GM19324 (cell line): ENCODE measurements around the gene SOX14.

Experiments
- ATAC-seq: cut with Tn5 transposase; IDR thresholded peaks from one replicate; pipeline ENCODE4 v1.9.1; 2021; ENCODE audit warnings: mild to moderate bottlenecking, moderate library complexity; ENCODE audit not compliant: unreplicated experiment, low FRiP score

The SOX14 gene

DNA sequence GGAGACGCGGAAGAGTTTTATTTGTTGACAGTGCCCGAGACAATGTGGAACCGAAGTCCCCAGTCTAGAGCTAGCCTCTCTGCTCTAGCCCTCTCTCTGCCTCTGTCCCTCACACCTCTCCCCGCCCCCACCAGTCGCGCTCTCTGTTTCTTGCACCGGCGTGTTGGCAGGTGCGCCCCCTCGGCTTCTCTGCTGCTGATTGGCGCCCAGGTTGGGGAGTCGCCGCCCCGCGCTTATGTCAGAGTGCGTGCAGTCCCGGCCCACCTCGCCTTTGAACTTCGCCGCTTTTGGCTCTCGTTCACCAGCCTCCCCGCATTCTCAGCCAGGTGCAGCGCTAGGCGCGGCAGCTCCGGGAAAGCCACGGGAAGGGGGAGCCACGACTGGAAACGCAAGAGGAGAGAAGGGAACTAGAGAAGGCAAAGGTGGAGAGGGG is at the start of gene SOX14:
TSS of gene SOX14 (plus strand) at position 315 of the 433 bp plus-strand sequence. CDS start 470 bp downstream, outside the sequence.
- no peak for ATAC-seq

DNA sequence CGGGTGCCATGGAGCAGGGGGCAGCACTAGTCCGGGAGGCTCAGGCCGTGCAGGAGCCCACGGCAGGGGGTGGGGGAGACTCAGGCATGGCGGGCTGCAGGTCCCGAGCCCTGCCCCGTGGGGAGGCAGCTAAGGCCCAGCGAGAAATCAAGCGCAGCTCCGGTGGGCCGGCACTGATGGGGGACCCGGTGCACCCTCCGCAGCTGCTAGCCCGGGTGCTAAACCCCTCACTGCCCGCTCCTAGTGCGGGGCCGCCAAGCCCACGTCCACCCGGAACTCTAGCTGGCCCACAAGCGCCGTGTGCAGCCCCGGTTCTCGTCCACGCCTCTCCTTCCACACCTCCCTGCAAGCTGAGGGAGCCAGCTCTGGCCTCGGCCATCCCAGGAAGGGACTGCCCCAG is 49.6 kb upstream of the SOX14 start:
- ATAC-seq: no peak

DNA sequence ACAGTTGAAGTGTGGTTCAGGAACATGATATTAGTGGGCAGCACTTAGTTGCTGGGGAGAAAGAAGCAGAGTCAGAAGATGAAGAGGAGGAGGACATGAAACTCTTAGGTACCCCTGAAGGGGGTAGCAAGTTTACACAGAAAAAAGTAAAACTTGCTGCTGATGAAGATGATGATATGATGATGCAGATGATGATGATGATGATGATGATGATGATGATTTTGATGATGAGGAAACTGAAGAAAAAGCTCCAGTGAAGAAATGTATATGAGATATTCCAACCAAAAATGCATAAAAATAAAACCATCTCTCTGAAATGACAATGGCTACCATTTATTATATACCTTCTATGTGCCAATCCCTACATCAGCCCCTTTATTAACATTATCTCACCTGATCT is 39.9 kb upstream of the SOX14 start:
- ATAC-seq: no peak

DNA sequence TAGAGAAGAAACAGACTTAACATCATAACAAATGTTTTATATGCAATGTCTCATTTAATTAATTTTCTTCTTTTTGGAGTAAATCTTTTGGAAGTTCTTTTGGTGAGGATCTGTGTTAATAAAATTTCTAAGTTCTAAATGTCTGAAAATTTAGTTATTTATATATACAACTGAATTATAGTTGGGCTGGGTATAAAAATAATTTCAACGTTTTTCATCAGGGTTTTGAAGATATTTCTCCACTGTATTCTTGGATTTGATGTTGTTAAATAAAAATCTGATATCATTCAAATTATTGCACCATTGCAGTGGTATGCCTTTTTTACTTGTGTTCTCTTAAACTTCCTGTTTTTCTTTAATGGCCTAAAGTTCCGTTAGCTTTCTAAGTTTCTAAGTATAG is 26.9 kb upstream of the SOX14 start:
- ATAC-seq: no peak

DNA sequence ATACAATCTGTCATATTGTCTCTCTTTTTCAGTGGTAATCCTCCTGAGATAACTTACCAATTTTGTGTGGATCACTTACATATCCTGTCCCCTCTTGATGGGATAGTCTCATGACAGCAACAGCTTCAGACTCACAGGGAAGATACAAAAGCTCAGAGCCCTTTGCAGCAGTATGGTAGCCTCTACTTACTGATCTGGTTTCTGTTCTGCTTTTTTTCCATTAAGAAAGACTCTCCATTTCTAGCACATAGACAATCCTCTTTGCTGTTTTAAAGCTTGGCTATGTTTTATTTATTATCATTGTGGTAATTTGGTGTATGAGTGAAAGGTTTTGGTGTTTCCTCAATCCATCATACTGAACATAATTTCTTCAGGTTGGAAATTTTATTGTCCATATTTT is 25.4 kb upstream of the SOX14 start:
- no peak for ATAC-seq

DNA sequence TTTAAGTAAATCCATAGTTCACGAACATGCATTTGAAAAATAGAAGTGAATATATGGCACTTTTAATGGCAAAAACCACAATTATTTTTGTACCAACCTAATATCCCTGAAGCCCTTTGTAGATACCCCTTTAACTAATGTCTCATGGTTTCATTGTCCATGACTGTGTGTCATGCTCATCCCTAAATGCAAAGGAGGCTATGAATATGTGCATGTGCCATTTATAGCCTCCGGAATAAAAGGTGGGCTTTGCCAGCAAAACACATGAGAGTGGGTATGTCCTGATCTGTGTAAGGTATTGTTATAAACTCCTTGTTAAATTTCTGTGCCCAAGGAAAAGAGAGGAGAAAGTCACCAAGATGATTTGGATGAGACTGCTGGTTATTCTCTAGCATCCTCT is 20.5 kb upstream of the SOX14 start:
- no peak for ATAC-seq

DNA sequence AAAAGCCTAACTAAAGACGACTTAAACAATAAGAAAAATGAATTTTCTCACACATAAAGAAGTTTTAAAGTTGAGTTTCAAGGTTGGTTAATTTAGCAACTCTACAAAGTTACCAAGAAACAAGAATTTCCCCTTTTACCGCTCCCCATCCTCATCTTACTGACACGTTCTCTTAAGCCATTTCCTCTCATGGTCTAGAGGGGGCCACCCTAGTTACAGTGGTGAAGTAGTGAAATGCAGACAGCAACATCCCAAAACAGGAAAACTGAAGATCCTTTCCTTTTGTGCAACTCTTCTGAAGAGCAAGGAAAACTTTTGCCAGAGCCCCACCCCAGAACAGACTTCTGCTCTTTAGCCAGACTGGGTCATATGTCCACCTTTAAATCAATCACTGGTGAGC is 17.3 kb upstream of the SOX14 start:
- no peak for ATAC-seq

DNA sequence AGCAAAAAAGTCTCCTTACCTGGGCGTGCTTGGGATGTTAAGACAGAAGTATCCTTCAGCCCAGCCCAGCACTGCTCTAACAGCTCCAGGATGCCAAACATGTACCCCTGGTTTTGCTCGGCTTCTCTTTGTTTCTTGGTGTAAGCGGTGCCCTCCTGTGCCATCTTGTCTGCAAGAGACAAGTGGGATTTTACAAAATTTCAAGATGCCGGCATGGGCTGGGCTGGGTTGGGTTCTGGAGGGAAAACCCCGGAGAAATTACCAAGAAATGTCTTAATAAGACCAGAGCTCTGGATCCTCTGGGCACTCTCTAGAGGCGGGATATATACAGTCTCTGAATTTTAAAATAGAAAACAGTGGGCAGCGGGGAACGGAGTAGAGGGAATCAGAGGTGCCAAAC is 4.6 kb upstream of the SOX14 start:
- ATAC-seq: no peak

DNA sequence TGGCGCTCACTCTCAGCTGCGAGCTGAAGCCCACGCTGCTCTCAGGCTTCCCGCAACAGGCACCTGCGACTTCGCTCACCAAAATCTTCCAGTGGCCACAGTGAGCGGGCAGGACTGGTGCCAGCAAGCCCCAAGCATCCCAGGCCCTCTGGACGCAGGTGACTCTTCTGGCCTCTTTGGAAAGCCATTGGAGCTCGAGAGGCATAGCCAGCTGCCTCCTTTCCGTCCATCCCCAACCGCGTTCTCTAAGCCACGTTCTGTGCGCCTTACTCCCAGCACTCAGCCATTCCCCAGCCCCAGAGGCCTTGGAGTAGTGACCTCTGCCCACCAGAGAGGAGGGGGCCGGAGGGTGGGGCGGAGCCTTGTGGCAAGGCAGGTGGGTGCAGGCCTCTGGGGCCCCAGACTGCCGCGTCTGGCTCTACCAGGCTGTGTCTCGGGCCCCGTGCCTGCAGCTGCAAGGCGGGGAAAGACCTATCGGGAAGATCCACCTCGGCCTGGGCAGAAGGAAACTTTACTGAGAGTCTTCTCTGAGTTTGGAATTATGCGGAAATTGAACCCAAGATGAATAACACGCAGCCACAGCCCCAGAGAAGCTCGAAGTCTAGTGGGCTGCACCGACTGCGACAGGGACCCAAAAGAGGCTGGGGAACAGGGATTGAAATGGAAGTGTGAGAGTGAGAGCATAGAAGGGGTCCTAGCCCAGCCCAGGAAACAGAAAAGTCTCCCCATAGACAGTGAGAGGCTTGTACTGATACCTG is 3.6 kb upstream of the SOX14 start:
- no peak for ATAC-seq

DNA sequence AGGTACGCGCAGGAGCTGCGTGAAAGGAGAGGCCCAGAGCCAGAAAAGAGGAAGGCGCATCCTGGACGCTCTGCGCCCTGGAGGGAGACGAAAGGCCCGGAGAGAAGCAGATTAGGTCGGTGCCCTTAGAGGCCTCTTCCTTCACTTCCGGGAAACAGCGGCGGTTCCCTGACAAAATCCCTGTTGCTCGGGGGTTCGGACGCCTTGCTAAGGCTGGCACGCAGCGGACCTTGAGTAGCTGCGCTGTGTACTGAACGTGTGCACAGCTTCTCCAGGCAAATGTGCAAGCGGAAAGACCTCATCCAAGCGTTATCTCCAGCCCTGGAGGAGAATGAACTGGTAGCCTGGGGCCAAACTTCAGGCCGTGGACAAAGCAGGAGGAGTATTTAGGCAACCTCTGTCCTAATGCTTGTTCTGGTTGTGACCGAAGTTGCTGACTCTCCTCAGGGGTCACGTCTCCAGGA is 3.0 kb upstream of the SOX14 start:
- no peak for ATAC-seq

DNA sequence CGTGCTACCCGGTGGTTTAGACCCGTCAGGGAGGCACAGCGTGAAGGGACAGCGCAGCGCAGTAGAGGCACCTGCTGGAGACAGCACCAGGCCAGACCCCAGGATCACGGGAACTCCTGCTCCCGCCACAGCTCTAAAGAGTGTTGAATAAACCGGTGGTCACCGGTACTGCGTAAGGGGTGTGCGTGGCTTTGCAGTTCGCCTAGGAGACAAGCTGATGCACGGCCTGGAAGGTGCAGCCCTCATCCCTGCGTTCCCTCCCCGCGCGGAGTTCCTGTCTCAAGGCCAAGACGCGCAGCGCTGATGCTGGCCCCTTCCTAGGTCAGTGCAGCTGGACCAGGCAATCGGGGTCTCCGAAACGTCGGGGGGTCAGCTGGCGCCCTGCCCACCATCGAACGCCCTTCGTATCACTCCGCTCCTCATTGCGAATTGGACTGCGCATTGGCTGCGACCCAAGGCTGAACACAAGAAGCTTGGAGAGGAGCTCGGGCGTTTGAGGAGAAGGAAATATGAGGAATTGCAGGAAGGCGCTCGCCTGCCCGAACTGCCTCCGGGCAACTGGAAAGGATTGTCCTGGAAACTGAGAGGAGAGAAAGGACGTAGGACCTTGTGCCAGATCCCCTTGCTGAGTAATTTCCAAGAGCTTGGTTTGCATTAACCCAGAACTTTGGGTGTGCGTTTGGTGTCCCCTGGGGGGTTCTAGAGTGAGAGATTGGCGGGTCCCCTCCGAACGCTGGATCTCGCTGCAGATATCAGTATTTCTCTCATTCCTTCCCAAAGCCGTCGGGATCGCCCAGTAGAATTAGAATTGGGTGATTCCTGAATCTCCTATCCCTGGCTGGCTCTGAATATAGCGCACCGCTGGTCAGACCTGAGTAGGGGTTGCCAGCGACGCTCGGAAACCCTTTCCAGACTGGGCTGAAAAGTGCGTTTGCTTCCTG is 2.3 kb upstream of the SOX14 start:
- ATAC-seq: no peak

DNA sequence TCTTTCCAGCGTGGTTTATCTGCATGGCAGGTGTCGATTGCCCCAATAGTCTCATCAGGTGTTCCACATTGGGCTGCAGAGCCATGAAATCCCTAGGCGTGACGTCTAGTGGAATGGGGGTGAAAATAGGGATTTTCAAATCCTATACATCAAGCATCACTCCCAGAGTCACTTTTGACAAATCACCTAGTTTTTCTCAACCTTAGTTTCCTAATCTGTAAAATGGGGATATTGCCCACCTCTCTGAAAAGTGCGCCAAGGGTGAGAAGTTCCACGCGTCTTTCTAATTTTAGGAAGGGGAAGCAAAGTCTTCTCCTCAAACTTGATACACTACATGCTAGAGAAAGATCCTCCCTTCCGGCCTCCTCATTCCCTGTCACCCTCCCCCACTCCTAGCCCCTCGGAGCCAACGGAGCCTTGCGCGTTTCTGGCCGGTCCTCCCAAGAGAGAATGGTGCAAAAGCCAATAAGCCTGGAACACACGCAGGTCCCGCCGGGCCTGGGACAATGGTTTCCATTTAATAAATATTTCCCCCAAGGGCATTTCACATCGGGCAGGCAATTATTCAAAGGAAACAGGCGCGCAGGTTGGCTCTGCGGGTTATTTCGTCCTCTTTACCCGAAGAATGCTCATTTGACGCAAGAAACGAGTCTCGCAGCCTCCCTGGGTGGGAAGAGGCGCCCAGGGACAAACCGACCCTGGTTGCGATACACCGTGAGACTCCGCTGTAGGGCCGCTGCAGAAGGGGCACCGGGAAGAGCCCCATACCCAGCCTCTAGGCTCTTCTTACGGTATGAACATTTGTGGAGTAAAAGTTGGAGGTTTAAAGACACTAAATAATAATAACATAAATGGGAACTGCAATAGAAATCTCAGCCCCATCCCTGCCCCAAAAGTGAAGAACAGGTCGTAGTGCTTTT is 1.2 kb upstream of the SOX14 start:
- ATAC-seq: no peak

DNA sequence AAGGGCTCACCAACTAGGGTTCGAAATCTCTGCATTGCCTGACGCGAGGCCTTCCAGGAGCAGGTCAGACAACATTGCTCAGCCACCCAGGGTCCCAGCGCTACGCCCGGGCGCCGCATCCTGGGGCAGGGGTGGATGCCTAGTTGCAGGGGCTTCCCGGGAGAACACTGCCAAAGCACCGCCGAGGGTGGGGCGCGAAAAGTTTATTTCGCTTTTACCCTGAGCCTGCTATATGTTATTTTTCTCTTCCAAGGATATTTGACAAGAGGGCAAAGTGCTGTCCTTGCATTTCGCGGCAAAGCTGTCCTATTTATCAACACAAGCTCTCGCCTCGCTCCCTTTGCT is 549 bp upstream of the SOX14 start:
- no peak for ATAC-seq

DNA sequence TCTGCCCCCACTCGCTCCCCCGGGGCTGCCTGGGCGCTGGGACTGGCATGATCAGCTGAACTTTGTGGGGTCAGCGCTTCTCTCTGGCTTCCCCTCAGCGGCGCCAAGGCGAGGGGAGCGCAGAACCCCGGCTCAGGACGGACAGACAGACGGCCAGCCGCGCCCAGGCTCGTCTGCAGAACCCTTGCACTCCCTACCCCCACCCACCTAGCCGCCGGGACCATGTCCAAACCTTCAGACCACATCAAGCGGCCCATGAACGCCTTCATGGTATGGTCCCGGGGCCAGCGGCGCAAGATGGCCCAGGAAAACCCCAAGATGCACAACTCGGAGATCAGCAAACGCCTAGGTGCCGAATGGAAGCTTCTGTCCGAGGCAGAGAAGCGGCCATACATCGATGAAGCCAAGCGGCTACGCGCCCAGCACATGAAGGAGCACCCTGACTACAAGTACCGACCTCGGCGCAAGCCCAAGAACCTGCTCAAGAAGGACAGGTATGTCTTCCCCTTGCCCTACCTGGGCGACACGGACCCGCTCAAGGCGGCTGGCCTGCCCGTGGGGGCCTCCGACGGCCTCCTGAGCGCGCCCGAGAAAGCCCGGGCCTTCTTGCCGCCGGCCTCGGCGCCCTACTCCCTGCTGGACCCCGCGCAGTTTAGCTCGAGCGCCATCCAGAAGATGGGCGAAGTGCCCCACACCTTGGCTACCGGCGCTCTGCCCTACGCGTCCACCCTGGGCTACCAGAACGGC is 621 bp downstream of the SOX14 start:
- ATAC-seq: no peak

DNA sequence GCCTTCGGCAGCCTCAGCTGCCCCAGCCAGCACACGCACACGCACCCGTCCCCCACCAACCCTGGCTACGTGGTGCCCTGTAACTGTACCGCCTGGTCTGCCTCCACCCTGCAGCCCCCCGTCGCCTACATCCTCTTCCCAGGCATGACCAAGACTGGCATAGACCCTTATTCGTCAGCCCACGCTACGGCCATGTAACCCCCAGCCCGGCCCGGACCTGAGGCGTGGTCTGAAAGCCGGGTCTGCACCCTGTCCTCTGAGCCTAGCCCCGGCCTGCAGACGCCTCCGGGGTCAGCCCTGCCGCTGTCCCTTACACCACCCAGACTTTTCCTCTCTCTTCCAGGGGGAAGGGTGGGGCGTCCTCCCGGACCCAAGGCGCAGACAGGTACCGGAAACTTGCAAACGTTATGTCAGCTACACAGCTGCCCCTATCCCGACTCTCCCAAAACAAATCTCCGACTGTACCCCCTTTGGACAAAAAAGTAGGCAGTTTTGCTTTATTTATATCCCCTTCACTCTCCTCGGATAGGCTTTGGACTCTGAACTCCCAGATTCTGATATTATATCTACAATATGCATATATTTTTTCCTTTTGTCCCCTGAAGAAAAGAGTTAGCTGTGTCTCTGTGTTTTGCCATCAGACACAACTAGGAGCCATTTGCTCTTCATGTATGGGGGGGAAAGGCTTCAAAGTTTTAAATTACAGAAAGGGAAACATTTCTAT is 1.4 kb downstream of the SOX14 start:
- ATAC-seq: no peak

DNA sequence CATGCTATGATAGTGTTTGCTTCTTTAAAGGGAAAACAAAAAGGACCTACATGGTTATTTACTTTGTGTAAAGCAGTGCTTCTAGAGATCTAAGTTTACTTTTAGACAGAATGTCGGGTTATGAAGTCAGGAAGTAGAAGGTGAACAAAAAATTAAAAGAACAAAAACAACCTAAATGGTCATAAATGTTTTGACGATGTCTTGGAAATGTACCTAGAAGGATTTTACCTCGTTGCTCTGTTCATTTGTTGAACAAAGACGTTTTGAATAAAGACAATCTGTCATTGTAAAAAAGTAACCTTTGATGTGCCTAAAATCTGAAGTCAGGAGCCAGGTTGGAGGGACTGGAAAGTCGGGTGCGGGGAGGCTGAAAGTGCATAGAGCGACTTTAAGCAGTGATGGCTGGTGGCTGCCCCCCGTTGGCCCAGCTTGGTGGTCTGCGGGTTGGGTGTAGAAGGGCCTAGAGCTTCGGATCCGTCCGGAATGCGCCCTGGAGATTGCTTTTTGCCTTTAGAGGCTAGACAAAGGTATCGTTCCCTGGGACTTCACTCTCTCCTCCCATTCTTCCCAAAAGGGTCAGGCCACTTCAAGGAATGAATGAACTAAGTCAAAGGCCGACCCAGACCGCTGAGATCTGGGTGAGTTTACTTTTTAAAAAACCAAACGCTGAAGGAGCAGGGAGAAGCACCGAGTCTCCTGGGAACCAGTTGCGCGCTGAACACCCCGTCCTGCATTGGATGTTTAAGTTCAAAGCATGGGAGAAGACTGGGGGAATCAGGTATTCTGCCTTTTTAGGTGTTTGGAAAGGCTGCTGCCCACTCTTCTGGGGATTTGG is 2.1 kb downstream of the SOX14 start:
- no peak for ATAC-seq

DNA sequence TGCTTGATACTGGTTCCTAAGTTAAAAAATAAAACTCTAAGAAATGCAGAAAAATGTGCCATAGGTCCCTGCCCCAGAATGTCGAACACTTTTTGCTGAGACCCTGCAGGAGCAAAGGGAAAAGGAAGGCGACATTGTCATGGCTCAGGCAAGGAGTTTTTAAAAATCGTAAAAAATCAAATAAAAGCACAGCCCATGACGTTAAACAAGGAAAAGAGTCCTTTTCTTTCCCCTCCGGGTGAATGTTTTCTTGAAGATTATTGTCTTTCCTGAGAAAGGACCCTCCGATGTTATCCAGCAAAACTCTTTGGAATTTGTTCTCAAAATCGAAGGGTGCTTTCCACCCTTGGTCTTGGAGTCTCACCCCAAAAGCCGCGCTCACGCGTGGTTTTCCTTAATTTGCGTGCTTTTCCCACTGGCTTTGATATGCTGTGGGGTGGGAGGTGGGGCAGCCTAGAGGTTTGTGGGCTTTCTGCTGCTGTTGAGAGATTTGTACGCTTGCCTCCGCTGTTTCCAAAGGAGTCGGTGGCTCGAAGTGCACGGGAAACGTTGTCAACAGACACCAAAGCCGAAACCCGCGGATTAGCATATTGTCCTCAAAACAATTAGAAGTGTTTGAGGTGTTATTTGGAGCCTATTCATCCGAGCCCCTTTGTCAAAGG is 2.9 kb downstream of the SOX14 start:
- ATAC-seq: no peak
